NT2/D1 (cell line): ENCODE results near the gene NR2E1.

Experiments used
- YY1 ChIP-seq: IDR thresholded peaks from 2 replicates; pipeline ENCODE4 v1.6.1; 2011; ENCODE audit not compliant: insufficient read length, insufficient read depth
- ZNF274 ChIP-seq: IDR thresholded peaks from 2 replicates; pipeline ENCODE4 v1.6.1; 2011; ENCODE audit warnings: mild to moderate bottlenecking, low read depth, low read length

GRCh38 chr6:108186226-108186625, 20.4 kb downstream of the NR2E1 start:
- TF ChIP-seq ZNF274 (no peak), YY1 (no peak)
